LNCAP (cell line): ENCODE results near the gene DUSP1.

ENCODE experiments used
- CTCF ChIP-seq: fragments of 450-650 bp; IDR thresholded peaks from 2 replicates; pipeline ENCODE4 v1.5.1; 2017; ENCODE audit warnings: mild to moderate bottlenecking

The DUSP1 gene

GRCh38 chr5:172770675-172771438, at the start of gene DUSP1:
DUSP1 (minus strand) TSS chr5:172771195; CDS start chr5:172770952, 243 bp downstream.
- TF ChIP-seq CTCF, result peak; percentile 61

- no peak for TF ChIP-seq CTCF
These were observed 49.2 kb upstream of the DUSP1 start for GRCh38 chr5:172820046-172820767.

GRCh38 chr5:172819569-172819968, 48.6 kb upstream of the DUSP1 start:
- no peak for TF ChIP-seq CTCF

- TF ChIP-seq CTCF, result no peak
These were observed 47.1 kb upstream of the DUSP1 start for GRCh38 chr5:172818081-172818480.

GRCh38 chr5:172817664-172818063, 46.7 kb upstream of the DUSP1 start:
- no peak for TF ChIP-seq CTCF

GRCh38 chr5:172816925-172817562, 46.0 kb upstream of the DUSP1 start:
- TF ChIP-seq CTCF, result no peak

- no peak for TF ChIP-seq CTCF
These were observed 44.6 kb upstream of the DUSP1 start for GRCh38 chr5:172815631-172816030.
